MG63 (cell line): ENCODE data around the gene MTMR3. TPM values are rescaled to one million over a fixed set of nuclear protein-coding genes. Genes with fewer than 3 reads are reported as not detected.
"Not testable (repeated sequence)": the region's sequence is repeated elsewhere in the genome, so short reads cannot be mapped to it uniquely, and the experiment has no call there.

Experiments used
- DNase-seq: peaks from one replicate; pipeline ENCODE4 v3.0.0-alpha.2; 2020
- H3K27me3 ChIP-seq: fragments of 250-450 bp; sonication (Bioruptor Pico); 2 replicates; pipeline ENCODE4 v1.5.1; 2020; ENCODE audit warnings: mild to moderate bottlenecking, moderate library complexity
- H3K36me3 ChIP-seq: fragments of 250-450 bp; sonication (Bioruptor Pico); 2 replicates; pipeline ENCODE4 v1.5.1; 2020; ENCODE audit warnings: mild to moderate bottlenecking, moderate library complexity
- H3K4me3 ChIP-seq: fragments of 250-450 bp; sonication (Bioruptor Pico); 2 replicates; pipeline ENCODE4 v1.5.1; 2020; ENCODE audit warnings: mild to moderate bottlenecking, moderate library complexity
- H3K9me3 ChIP-seq: fragments of 250-450 bp; sonication (Bioruptor Pico); 2 replicates; pipeline ENCODE4 v1.5.1; 2020; ENCODE audit warnings: mild to moderate bottlenecking, moderate library complexity
- total RNA-seq: library from RNA; depleted of rRNA; stranded (reverse); fragments of >200 nt; shearing (Covaris generic); gene quantifications from 2 replicates; pipeline ENCODE4 v1.2.3, GENCODE V29; 2014; ENCODE audit warnings: low replicate concordance

MTMR3 gene
- total RNA-seq, 1 experiment from 2014 or later: 12.9 TPM

DNA sequence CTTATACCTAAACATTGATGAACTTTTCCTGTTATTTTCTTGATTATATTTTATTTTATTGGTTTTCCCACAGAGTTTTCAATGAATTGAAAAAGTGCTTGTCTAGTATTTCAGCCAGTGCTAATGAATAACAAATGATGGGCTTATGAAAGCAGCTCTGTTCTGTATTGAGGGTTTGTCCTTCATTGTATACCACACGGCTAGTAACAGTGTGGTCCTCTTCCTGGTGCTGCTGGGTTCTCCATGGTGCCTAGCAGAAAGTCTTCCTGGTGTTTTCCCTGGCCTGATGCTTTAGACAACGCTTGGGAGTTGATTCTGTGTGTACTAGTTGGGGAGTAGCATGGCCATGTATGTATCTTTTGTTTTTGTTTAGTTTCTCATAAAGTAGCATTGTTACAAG lies 89.1 kb downstream of the MTMR3 start:
- H3K27me3 ChIP-seq: no peaks in the 10 kb centered on the region

DNA sequence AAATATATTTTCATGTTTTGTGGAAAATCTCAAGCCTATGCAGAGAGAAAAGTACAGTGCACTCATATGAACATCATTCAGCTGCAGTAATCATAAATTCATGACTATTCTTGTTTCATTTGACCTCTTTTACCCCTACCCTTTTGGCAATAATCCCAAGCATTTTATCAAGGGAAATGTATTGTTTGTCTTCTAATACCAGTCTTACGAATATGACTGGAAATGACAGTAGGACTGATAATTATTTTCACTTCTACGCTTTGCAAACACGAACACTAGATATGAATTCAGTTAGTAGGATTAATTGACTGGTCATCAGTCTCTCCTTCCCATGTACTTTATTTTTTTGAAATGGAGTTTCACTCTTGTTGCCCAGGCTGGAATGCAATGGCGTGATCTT lies 90.3 kb downstream of the MTMR3 start:
- Histone ChIP-seq H3K36me3 (peaks cover 2% of the 10 kb centered on the region; the same call in 1 of the 2 replicates), H3K9me3 (no peaks in the 10 kb centered on the region), H3K27me3 (no peaks in the 10 kb centered on the region), H3K4me3 (no peak overlapping the region)
- DNase-seq: no peak

More for the DNA sequence above, 89.1 kb downstream of the MTMR3 start:
- no peak overlapping the region for H3K4me3 ChIP-seq
- H3K36me3 ChIP-seq: no peaks in the 10 kb centered on the region; the same call in 1 of the 2 replicates
- no peak for DNase-seq
- H3K9me3 ChIP-seq: no peaks in the 10 kb centered on the region

DNA sequence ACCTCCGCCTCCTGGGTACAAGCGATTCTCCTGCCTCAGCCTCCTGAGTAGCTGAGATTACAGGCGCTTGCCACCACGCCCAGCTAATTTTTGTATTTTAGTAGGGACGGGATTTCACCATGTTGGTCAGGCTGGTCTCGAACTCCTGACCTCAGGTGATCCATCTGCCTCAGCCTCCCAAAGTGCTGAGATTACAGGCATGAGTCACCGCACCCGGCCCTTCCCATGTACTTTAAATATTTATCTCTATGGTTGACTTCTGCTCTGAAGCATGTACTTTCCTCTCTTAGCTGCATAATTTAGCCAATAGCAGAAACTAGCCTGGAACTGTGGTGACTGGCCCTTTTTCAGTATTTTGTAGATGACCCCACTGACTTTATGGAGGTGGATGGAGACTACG lies 90.7 kb downstream of the MTMR3 start:
- DNase-seq, H3K9me3 ChIP-seq, H3K27me3 ChIP-seq, H3K36me3 ChIP-seq, H3K4me3 ChIP-seq: not testable (repeated sequence)

DNA sequence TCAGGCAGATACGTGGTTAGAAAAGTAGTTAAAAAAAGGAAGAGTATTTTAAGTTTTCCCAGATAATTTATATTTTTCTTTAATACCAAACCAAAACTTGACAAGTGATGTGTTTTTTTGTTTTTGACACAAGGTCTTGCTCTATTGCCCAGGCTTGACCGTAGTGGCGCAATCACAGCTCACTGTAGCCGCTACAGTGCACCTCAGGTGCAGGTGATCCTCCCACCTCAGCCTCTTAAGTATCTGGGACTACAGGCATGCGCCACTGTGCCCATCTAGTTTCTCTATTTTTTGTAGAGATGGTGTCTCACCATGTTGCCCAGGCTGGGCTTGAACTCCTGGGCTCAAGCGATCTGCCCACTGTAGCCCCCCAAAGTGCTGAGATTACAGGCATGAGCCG lies 92.5 kb downstream of the MTMR3 start:
- Histone ChIP-seq H3K36me3 (peaks cover 2% of the 10 kb centered on the region; the same call in 1 of the 2 replicates), H3K27me3 (no peaks in the 10 kb centered on the region), H3K4me3 (no peak overlapping the region), H3K9me3 (no peaks in the 10 kb centered on the region)
- no peak for DNase-seq

DNA sequence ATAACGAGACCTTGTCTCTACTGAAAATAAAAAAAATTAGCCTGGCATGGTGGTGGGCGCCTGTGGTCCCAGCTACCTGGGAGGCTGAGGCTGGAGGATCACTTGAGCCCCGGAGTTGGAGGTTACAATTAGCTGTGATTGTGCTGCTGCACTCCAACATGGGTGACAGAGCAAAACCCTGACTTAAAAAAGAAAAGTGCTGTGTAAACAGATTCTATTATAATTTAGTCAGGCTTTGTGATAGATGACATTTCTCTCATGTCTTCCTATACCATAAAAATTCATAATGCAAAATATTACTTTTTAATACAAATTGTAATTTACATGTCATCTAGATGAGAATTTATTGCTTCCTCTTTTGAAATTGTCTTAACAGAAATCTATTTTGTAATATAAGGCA lies 94.1 kb downstream of the MTMR3 start:
- Histone ChIP-seq H3K36me3 (peaks cover 2% of the 10 kb centered on the region; the same call in 1 of the 2 replicates), H3K27me3 (no peaks in the 10 kb centered on the region), H3K9me3 (no peaks in the 10 kb centered on the region), H3K4me3 (no peak overlapping the region)
- no peak for DNase-seq

DNA sequence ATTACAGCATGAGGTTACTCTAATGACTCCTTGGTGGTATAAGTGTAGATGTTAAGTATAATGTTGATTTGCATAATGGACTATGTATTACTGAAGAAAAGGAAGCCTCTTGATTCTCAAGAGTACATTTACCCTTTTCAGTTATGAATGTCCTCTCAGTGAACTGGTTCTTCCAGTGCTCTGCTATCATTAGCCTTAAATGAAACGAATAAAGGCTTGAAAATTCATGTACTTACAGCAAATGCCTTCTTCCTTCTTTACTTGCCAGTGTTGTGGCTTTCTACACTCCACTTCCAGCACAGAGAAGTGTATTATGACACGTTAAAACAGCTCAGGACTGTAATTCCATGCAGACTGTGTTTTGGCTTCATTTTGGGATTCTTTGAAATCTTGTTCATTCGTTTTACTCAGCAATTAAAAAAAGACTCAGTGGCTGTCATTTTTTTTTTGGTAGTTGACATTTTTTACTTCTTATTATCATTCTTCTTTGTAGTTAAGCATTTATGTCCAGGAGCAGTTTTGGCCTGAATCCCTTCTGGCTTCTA lies 96.9 kb downstream of the MTMR3 start:
- DNase-seq: no peak
- Histone ChIP-seq H3K4me3 (no peak overlapping the region), H3K36me3 (peaks cover 2% of the 10 kb centered on the region; the same call in 1 of the 2 replicates), H3K27me3 (no peaks in the 10 kb centered on the region), H3K9me3 (no peaks in the 10 kb centered on the region)

DNA sequence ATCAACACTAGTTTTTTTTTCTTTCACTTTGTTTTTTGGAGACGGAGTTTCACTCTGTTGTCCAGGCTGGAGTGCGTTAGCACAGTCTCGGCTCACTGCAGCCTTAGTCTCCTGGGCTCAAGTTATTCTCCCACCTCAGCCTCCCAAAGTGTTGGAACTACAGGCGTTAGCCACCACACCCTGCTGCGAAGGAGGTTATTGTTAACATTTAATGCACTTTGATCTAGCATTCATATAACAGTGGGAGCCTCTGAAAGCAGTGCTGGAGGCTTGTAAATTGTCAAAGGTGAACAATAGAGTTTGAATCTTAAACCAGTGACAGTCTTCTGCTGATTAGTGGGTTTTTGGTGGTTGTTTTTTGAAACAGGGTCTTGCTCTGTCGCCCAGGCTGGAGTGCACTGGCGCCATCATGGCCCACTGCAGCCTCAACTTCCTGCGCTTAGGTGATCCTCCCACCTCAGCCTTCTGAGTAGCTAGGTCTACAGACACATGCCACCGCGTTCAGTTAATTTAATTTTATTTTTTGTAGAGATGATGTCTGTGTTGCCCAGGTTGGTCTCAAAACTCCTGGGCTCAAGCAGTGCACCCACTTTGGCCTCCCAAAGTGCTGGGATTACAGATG lies 100.4 kb downstream of the MTMR3 start:
- H3K36me3 ChIP-seq: no peaks in the 10 kb centered on the region
- no peaks in the 10 kb centered on the region for H3K9me3 ChIP-seq
- no peaks in the 10 kb centered on the region for H3K27me3 ChIP-seq
- no peak overlapping the region for H3K4me3 ChIP-seq
- DNase-seq: no peak

DNA sequence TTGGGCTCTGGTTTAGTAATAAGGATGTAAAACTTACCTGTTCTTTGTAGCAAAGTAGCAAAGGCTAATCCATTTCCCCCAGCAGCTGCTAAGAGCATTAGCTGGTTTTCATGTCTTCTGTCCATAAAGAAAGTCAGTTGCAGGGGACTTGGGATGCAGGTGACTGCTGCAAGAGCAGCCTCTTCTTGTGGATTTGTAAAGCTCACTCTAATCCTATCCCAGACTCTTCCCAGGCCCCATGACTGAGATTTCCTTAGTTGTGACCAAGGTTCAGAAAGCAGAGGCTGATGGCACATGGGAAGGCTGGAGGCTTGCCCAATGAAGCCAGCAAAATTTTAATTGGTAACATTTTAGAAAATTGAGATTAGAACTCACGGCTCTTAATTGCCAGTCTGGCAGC lies 102.9 kb downstream of the MTMR3 start:
- H3K36me3 ChIP-seq: peaks cover 6% of the 10 kb centered on the region; the same call in 1 of the 2 replicates
- no peak for DNase-seq
- H3K4me3 ChIP-seq: no peak overlapping the region
- H3K9me3 ChIP-seq: no peaks in the 10 kb centered on the region
- H3K27me3 ChIP-seq: no peaks in the 10 kb centered on the region

DNA sequence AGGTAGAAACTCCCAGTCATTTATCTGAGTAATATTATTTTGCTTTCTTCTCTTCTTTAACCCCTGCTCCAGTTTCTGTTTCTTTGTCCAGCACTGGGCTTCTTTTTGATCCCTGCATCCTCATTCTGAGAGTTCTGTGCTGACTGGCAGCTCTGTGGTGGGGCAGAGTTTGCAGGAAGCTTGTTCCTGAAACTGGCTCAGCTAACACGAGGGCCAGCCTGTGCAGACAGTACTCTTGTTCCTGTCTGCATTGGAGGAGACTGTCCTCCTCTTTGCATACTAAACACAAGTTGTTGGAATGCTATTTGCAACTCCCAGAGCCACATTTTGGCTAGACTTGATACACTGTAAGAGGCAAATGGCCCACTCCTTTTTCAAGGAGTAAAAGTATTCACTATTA lies 104.2 kb downstream of the MTMR3 start:
- H3K4me3 ChIP-seq: no peak overlapping the region
- DNase-seq: no peak
- H3K36me3 ChIP-seq: peaks cover 7% of the 10 kb centered on the region; the same call in 1 of the 2 replicates
- H3K27me3 ChIP-seq: no peaks in the 10 kb centered on the region
- no peaks in the 10 kb centered on the region for H3K9me3 ChIP-seq

DNA sequence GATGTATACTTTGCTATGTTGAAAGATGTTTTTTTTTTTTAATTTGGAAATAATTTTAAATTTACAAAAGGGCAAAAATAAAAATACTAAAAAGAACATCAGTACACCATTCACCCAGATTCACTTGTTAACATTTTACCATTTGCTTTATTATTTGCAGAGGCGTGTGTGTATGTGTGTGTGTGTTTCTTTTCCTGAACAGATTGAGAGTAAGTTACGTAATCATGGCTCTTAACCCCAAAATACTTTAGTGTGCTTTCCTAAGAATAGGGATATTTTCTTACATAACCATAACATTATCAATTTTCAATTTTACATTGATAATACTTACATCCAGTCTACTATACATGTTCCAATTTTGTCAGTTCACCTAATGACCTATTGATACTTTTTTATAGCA lies 105.7 kb downstream of the MTMR3 start:
- Histone ChIP-seq H3K27me3 (no peaks in the 10 kb centered on the region), H3K4me3 (no peak overlapping the region), H3K36me3 (peaks cover 10% of the 10 kb centered on the region; the same call in 1 of the 2 replicates), H3K9me3 (no peaks in the 10 kb centered on the region)
- no peak for DNase-seq

DNA sequence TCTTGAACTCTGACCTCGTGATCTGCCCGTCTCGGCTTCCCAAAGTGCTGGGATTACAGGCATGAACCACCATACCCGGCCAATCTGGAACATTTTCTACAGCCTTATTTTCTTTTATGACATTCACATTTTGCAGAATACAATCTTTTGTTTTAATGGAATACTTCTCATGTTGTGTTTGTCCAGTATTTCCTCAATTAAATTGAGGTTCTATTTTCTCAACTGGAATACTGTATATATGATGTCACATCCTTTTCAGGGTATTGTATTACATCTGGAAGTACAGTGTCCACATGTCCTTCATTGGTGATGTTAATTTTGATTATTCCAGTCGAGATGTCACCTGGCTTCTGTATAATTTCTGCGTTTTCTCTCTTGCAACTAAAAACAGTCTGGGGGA lies 106.5 kb downstream of the MTMR3 start:
- no peaks in the 10 kb centered on the region for H3K9me3 ChIP-seq
- no peaks in the 10 kb centered on the region for H3K27me3 ChIP-seq
- H3K4me3 ChIP-seq: no peak overlapping the region
- no peak for DNase-seq
- H3K36me3 ChIP-seq: peaks cover 10% of the 10 kb centered on the region; the same call in 1 of the 2 replicates

DNA sequence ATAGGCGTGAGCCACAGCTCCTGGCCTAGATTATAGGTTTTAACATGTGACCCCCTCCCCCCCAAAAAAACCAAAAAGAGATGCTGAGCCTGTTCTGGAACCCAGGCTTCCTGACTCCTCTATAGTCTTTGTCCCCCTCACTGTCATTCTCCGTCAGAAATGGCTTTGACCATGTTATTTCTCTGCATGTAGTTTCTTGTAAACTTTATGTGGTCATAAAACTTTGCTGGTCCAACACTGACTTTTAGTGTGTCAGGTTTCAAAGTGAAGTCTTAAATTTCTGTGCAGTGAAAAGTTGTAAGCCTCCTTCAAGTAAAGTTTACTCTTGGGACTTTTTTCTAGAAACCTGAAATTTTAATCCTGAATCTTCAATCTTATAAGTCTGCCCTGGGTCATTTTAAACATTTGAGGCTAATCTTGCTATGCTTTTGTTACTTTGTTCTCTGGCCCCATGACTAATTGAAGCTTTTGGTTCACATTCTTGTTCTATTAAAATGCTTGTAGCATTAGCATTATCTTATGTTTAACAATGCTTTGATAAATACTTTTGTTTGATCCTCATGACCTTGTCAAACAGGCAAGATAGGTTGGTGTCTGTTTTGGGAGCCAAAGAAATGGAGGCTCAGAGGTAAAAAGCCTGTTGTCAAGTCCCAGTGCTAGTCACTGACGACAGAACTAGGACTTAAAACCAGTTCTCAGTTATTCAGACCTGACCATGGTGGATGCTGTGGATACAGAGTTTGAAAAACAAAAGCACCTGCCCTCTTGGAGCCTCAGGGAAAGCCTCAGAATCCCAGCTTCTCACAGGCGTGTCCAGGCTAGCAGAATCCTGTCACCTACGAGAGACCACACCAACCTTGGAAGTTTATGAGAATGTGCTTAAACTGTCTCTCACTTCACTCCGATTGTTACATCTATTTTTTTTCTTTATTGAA lies 109.6 kb downstream of the MTMR3 start:
- H3K9me3 ChIP-seq: no peaks in the 10 kb centered on the region
- DNase-seq: no peak
- H3K27me3 ChIP-seq: no peaks in the 10 kb centered on the region
- H3K4me3 ChIP-seq: no peak overlapping the region
- H3K36me3 ChIP-seq: peaks cover 12% of the 10 kb centered on the region; the same call in 1 of the 2 replicates

DNA sequence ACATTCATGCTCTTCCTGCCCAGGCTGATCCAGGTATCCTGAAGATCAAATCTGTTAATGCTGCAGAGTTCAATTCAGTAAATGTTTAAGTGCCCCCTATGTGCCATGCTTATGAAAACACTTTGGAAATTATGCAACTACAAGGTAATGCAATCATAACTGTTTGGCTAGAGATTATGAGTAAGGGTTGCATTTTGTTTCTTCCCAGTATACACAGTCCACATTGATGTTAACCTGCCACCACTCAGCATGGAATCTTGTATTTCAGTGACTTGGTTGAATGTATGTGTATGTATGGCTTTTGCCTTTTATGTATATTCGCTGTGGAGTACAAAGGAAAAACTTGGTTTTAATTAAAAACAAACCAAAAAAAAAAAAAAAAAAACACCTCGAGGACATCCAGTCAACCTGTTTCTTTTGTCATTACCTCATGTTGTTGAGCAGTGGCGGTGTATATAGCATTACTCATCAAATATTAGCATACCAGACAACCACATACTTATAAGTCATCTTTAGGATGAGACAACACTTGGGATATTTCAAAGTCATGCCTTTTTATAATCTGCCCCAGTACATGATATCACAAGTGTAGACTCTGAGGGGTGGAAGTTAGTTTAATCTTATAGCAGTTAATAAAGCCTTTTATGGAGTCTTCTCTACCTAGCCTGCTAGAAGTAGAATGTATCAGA lies 111.2 kb downstream of the MTMR3 start:
- Histone ChIP-seq H3K9me3 (no peaks in the 10 kb centered on the region), H3K27me3 (no peaks in the 10 kb centered on the region), H3K4me3 (no peak overlapping the region)

DNA sequence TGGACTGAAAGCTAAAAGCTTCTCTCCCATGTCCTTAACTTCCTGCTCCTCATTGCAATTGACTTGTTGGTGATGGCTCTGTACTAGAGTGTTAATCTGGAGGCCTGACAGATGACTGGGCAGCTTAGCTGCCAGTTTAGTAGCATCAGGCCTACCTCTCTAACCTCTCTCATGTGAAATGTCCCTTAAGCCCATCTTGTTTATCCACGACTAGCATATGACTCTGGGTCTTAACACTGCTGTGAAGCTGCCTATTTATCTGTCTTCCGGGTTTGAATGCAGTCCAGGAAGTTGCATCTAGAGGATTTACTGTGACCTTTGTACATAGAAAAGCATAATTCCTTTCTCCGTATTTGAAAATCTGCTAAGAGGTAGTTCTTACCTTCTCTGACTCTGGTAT lies 112.0 kb downstream of the MTMR3 start:
- Histone ChIP-seq H3K27me3 (no peaks in the 10 kb centered on the region), H3K4me3 (no peak overlapping the region), H3K9me3 (no peaks in the 10 kb centered on the region), H3K36me3 (peaks cover 19% of the 10 kb centered on the region)
- peak; percentile 39 for DNase-seq

More for the DNA sequence above, 111.2 kb downstream of the MTMR3 start:
- peaks cover 18% of the 10 kb centered on the region for H3K36me3 ChIP-seq
- no peak for DNase-seq

DNA sequence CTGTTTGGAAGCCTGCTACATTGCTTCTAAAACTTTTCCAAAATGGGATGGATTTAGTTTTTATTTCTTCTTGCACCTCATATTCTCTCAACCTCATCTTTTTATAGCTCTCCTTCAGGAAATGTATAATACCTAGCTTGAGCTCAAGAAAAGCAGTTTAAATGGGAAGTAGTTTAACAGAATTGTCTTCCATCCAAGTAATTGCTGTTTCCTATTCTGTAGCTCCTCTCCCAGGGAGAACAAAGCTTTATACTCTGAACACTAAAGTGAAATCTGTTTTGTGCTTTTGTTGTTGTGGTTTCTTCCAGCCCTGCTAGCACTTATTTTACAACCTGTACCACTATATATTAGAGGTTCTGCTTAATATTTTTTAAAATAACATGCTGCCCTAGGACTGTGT lies 114.1 kb downstream of the MTMR3 start:
- no peak overlapping the region for H3K4me3 ChIP-seq
- no peaks in the 10 kb centered on the region for H3K27me3 ChIP-seq
- no peaks in the 10 kb centered on the region for H3K9me3 ChIP-seq
- peaks cover 20% of the 10 kb centered on the region for H3K36me3 ChIP-seq
- DNase-seq: no peak

DNA sequence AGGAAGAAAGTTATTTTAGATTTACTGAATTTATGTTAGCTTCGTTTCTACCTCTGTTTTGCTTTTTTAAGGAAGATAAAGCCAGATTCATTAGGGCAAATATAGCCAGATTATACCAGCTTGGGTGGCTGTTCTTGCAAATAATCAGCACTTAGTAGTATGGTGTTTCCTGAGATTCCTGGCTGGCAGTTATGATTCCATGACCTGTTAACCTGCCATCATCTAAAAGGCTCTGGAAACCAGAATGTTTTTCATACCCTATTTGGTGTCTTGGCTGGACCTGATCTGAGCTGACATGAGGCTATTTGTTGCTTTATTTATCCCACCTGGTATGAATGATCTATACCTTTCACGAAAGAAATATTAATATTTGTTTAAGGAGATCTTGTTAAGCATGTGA lies 114.5 kb downstream of the MTMR3 start:
- Histone ChIP-seq H3K9me3 (no peaks in the 10 kb centered on the region), H3K4me3 (no peak overlapping the region), H3K27me3 (no peaks in the 10 kb centered on the region), H3K36me3 (peaks cover 20% of the 10 kb centered on the region)
- DNase-seq: no peak
